HG03103 (cell line): ENCODE results near the gene EPX.
"Not testable (repeated sequence)": the region's sequence is repeated elsewhere in the genome, so short reads cannot be mapped to it uniquely, and the experiment has no call there.

Experiments
- ATAC-seq: cut with Tn5 transposase; IDR thresholded peaks from one replicate; pipeline ENCODE4 v1.9.1; 2021; ENCODE audit warnings: low read depth; ENCODE audit not compliant: unreplicated experiment

The EPX gene, protein sequence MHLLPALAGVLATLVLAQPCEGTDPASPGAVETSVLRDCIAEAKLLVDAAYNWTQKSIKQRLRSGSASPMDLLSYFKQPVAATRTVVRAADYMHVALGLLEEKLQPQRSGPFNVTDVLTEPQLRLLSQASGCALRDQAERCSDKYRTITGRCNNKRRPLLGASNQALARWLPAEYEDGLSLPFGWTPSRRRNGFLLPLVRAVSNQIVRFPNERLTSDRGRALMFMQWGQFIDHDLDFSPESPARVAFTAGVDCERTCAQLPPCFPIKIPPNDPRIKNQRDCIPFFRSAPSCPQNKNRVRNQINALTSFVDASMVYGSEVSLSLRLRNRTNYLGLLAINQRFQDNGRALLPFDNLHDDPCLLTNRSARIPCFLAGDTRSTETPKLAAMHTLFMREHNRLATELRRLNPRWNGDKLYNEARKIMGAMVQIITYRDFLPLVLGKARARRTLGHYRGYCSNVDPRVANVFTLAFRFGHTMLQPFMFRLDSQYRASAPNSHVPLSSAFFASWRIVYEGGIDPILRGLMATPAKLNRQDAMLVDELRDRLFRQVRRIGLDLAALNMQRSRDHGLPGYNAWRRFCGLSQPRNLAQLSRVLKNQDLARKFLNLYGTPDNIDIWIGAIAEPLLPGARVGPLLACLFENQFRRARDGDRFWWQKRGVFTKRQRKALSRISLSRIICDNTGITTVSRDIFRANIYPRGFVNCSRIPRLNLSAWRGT

DNA sequence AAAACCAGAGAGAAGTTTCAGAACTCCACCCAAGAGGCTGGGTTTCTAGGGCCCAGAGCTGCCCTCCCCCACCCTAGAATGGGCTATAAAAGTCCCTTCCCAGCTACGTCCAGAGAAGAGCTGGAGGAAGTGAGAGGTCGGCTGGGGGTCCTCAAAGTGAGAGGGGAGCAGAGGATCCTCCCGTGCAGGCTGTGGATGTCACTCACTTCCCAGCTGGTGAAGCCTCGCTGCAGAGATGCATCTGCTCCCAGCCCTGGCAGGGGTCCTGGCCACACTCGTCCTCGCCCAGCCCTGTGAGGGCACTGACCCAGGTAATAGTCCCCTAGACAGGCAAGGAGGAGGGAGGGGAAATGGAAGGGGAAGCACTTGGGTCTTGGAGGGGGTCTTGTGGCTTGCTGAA is at the start of gene EPX:
Gene EPX (plus strand): TSS at position 115 of the 400 bp plus-strand sequence. CDS start 121 bp downstream, at position 236.
- ATAC-seq, result no peak

DNA sequence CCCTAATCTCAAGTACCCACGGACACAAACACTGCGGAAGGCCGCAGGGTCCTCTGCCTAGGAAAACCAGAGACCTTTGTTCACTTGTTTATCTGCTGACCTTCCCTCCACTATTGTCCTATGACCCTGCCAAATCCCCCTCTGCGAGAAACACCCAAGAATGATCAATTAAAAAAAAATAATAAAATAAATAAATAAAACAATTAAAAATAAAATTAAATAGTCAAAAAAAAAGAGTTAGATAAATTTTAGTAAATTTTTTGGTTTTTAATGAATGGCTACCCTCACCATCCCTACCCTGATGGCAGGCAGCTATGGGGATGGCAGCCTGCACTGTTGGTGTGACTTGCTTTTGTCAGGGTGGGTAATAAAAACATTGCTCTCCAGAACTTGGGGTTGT is 49.2 kb upstream of the EPX start:
- ATAC-seq, result not testable (repeated sequence)

DNA sequence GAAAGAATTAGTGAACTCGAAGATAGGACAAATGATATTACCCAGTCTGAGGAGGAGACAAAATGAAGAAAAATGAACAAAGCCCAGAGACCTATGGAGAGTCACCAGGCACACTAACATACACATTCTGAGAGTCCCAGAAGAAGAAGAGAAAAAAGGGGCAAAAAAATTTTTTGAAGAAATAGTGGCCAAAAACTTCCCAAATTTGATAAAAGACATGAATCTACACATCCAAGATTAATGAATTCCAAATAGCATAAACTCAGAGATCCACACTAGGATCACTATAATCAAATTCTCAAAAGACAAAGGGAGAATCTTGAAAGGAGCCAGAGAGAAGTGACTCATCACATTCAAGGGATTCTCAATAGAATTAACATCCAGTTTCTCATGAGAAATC is 47.7 kb upstream of the EPX start:
- ATAC-seq, result no peak

DNA sequence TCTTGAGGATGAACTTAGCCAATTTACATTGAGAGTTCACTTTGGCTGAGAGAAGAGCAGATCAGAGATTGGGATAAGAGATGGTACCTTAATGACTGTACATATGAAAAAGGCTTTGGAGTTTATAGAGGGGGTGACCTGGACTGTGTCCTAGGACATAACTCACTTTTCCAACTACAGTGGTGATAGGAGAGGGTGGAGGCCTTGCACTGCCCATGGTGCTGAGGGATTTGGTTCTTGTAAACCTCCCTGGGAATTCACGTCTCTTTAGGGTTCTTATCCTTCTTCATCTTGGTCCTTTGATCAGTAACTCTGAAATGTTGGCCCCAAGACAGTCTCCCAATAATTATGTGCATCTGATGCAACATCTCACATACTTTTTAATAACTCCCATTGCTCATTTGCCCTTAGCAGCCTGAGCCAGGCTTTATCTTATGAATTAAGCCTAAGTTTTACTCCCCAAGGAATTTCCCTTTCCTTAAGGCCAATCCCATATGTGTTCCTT is 44.5 kb upstream of the EPX start, which contains the start of gene OR4D1:
Gene OR4D1 (plus strand): TSS at position 455 of the 505 bp plus-strand sequence. CDS start 6,770 bp downstream, outside the sequence.
- no peak for ATAC-seq

DNA sequence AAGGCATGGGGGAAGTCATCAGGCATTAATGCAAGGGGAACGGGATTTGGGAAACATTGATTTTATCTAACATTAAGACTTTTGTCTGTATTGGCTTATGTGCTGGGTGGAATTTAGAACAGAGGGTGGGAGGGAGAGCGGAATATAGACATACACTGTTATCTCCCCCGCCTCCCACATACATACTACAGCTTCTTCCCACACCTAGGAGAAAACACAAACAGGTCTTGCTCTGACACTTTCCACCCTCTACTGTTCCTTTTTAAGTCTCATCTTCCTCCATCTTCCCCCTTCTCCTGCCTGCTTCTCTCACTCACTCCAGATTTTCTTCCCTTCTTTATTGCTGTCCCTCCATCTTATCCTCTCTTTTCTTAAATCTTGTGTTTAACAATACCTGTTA is 43.9 kb upstream of the EPX start:
- no peak for ATAC-seq

DNA sequence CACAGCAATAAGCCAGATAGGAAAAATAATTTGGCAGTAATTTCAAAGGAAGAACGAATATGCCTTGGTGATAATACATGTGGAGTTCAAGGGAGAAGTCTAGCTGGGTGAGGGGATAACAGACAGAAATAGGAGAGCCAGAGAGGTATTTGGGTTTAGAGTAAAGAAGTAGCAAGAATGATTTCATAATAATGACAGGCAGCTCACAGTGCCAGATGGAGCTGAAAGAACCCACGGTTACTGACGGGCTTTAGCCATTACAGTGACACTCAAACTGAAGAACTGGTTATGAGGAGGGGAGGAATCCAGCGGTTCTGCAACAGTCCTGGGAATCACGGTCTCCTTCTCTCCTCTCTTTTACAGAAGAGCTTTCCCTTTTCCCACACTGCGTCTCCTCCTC is 42.1 kb upstream of the EPX start:
- no peak for ATAC-seq

DNA sequence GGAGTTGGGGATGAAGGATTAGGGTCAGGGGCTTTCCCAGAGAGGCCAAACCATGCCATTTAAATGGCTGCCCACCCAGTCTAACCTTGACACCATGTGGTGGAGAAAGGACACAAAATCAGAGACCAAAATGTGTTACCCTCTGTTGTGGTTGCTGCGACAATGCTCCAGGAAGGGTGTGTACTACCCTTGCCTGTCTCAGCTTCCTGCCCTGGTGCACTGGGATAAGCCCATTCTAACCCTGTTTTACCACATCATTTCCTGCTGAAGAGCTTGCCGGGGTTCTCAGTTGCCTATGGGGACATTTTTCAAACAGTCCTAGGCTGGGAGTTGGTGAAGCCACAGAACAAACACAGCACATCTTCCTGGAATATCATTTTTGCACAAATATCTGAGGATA is 39.5 kb upstream of the EPX start:
- no peak for ATAC-seq

DNA sequence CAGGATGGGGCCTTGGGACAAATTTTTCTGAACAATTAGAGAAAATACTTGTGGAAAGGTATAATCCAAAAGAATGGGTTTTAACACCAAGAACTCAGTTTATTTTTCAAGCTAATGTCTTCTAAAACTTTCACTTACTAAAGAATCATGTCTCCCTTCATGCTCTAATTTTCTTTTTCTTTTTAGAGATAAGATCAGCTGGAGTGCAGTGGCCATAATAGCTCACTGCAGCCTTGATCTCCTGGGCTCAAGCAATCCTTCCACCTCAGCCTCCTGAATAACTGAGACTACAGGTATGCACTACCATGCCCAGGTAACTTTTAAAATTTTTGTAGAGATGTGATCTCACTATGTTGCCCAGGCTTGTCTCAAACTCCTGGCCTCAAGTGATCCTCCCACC is 38.9 kb upstream of the EPX start:
- no peak for ATAC-seq

DNA sequence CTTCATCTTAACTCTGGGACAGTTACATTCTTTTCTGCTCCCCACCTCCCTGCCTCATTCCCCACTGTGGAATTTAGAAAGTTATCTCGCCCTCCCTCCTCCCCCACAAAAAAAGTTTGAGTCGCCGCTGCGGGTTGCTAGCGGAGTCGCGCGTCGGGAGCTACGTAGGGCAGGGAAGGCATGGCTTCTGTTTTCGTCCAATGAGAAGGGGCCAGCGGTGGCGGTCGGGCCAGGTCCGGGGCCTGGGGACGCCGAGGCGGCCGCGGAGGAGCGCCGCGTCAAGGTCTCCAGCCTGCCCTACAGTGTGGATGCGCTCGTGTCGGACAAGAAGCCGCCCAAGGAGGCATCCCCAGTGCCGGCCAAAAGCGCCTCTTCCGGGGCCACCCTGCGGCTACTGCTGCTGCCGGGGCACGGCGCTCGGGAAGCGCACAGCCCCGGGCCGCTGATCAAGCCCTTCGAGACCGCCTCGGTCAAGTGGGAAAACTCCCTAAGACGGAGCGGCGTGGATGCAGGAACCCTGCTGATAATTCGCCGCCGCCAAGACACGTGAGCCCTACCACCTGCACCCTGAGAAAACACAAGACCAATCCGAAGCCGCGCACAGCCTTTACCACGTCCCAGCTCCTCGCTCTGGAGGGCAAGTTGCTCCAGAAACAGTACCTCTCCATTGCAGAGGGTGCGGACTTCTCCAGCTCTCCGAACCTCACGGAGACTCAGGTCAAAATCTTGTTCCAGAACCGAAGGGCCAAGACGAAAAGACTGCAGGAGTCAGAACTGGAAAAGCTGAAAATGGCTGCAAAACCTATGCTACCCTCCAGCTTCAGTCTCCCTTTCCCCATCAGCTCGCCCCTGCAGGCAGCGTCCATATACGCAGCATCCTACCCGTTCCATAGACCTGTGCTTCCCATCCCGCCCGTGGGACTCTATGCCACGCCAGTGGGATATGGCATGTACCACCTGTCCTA is 35.4 kb upstream of the EPX start:
- ATAC-seq, result no peak

DNA sequence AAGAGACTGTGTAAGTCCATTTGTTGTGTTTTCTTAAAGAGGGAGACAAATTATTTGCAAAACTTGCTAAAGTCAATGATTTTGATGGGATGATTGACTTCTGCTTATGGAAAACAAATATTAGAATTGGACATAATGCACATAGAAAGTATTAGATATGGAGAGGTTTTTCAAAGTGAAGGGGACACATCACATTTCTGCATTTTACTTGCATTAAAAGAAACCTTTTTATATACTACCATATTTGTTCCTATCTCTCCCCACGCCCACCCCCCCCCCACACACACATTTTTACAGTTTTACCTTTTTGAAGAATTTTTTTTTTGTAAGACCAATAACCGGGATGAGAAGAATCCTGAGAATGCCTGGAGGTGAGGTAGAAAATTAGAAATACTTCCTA is 34.3 kb upstream of the EPX start:
- no peak for ATAC-seq

DNA sequence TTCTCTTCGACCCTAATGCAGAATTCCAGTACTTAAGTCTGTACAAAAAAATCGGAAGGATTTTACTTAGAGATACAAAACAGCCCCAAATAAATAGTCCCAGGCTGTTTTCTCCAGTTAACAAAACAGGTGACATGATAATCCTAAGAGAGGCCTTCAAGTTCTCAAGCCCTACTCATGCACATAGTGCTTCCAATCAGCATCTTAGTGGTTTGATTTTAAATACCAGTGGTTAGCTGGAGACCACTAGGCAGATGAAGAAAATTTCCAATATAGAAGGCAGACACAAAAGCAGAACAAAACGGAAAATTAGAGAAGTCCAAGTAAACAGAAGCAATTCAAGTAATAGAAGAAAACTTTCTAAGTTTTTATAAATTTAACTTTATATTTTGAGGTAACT is 31.0 kb upstream of the EPX start:
- no peak for ATAC-seq

DNA sequence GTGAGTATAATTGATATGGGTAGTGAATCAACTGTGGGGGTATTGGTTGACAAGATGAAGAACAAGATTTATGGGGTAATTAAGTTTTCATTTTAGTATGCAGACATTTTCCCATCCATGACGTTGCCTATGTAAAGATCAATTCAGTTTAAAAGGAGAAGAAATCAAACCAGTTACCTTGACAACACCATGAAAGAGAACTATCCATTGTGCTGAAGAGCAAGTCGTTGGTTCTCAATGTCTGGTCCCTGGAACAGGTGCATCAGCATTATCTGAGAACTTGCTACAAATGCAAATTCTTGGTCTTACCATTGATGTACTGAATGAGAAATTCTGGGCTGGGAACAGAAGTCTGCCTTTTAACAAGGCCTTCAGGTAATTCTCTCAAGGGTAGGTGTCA is 26.5 kb upstream of the EPX start:
- ATAC-seq, result no peak

DNA sequence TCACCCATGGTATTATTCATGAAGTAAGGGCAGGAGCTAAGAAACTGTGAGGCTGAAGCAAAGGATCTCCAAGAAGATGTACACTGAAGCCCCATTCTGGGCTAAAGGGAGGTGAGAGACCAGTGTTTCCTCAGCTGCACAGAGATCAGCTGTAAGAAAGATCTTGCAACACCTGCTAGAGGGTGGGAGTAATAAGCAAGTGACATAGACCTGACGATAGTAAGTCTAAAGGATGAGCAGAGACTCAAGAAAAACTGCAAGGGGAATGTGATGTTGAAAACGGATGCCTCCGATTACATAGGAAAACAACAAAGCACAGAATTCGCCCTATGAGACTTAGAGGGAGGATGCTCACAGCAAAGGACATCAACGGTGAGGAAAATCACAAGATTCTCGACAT is 25.8 kb upstream of the EPX start, which contains the start of gene OR4D2:
Gene OR4D2 (plus strand): TSS at position 301 of the 400 bp plus-strand sequence. CDS start 2,674 bp downstream, outside the sequence.
- no peak for ATAC-seq

DNA sequence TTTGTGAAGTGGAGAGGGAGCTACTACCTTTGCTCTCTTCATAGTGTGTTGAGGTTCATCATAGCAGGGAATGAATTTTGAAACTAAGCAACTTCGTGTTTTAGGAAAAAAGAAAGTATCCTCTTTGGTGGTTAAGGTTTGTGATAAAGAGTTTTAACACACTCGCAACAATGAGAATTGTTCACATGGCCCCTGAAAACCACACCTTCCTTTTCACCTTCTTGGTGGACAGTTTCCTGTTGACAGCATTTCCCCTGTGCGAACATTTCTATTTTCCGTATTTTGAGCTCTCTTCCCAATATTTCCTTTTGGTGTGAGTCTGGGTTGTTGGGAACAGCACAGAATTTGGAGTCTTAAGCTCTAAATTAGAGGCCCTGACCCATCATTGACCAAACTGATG is 21.9 kb upstream of the EPX start:
- ATAC-seq, result no peak

DNA sequence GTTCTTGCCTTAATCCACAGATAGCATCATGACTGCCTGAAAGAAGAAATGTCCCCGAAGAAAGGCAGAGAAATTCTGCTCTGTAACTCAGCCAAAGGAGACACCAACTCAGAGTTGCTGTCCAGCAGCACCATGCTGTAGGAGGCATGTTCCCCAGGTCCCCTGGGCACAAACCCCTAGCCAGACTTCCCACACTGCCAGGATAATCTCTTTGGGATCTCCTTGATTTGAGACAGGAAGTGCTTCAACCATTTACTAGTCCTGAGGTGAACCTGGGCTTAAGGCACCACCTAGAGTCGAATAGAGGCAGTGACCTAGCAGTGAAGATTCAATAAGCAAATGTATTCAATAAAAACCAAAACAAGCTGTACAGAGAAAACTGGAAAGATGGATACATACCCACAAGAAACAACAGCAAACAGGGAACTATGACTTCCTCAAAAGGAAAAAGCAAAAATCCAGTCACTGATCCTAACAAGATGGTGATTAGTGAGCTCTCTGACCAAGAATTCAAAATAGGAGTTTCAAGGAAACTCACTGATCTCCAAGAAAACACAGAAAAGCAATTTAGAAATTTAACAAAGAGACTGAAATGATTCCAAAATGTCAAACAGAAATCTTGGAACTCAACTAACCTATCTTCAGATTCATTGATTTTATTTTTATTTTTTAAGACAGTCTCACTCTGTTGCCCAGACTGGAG is 20.0 kb upstream of the EPX start:
- no peak for ATAC-seq

DNA sequence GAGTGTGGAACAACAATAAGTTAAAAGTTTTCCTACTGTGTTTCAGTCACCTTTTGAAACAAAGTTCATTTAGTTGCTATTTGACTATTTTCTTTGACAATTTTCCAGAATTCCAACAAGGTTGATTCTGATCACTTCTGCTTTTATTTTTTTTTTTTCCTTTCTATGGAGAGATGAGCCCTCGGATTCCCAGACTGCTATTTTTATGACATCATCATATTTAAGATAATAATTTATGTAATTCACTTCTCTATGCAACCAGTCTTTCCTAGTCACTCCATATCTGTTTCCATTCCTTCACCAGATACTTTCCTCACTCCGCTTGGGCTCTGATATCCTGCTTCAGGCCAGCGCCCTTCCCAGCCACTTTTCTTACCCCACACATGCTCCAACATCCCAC is 17.7 kb upstream of the EPX start:
- no peak for ATAC-seq

DNA sequence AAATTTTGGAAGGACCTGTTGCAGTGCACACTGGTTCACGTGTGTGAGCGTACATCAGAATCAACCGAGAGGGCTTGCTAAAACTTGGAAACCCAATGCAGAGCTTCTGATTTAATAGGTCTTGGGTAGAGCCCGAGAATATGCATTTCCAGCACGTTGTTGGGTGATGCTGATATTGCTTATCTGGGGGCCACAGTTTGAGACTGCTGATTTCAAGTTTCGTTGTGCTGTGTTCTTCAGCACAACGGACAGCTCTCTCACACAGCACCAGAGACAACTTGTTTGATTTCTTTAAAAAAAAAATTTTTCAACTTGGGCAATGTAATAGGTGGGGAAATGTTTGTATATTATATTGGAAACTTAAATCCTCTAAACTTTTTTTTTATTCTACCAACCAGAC is 16.3 kb upstream of the EPX start:
- no peak for ATAC-seq

DNA sequence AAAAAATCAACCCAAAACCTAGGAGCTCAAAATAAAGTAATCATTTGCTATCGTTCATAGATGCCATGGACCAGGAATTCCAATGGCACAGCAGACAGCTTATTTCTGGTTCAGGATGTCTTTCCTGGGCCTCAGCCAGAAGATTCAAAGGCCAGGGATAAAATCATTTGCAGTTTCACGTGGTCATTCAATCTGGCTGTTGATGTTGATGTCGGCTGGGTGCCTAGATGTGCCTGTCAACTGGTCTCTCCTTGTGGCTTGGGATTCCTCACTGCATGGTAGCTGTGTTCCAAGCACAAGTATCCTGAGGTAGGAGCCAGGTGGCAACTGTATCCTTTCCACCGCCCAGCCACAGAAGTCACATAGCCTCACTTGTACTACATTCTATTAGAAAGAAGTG is 10.7 kb upstream of the EPX start:
- ATAC-seq, result no peak

DNA sequence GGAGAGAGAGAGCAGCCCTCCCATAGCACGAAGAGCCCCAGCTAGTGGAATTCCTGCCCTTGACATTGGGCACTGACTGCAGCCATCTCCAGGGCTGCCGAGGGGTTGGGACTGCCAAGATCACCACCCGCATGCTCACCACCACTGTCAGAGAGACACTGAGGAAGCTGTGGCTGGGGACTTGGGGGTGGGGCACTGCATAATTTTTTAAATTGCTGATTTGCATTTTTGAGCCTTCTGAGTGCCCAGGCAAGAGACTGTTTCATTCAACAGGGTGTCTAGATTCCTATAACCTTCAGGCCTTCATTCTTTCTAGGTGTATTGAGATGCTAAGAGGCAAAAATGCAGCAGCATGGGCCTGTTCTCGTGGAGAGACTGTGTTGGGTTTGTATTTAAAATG is 9.0 kb upstream of the EPX start:
- no peak for ATAC-seq
